Gastroesophageal sphincter (tissue), 3 donors: ENCODE measurements around the gene SSH3.

Experiments
- CTCF ChIP-seq, 4 experiments: fragments of 200-600 bp in 2 of 4; fragments of 450-650 bp in 2 of 4; sonication (generic) in 1 of 4; IDR thresholded peaks; one replicate each; pipeline ENCODE4 v1.5.1; 2017 to 2019; ENCODE audit warnings: antibody characterized with exemption in 4 of 4, mild to moderate bottlenecking in 2 of 4, moderate library complexity in 2 of 4
- EP300 ChIP-seq: sonication (generic); formaldehyde crosslinking; IDR thresholded peaks from one replicate; pipeline ENCODE4 v1.6.1; 2017; ENCODE audit warnings: antibody characterized with exemption, mild to moderate bottlenecking

GRCh38 chr11:67276781-67277230 lies 26.5 kb upstream of the SSH3 start:
- TF ChIP-seq CTCF (IDR thresholded peaks at IDR 0.05) (peak in 1 of 4 experiments; percentile 28), EP300 (no peak)
